Muscle layer of duodenum (tissue), 2 donors: ENCODE results near the gene ANKHD1.

Source experiments
- H3K27ac ChIP-seq: one replicate; pipeline ENCODE4 v1.7.0; 2013; ENCODE audit warnings: mild to moderate bottlenecking, low read length
- H3K27me3 ChIP-seq: one replicate; pipeline ENCODE4 v1.7.0; 2013; ENCODE audit warnings: low read depth, mild to moderate bottlenecking, control low read depth, low read length
- H3K36me3 ChIP-seq, 2 donors: one replicate each; pipeline ENCODE4 v1.7.0; 2013; ENCODE audit warnings: low read length in 2 of 2, control low read depth in 1 of 2, mild to moderate bottlenecking in 1 of 2; ENCODE audit not compliant: insufficient read depth in 2 of 2, control insufficient read depth in 1 of 2
- H3K4me1 ChIP-seq, 2 donors: one replicate each; pipeline ENCODE4 v1.7.0; 2013; ENCODE audit warnings: low read length in 2 of 2, mild to moderate bottlenecking in 2 of 2, control low read depth in 1 of 2, moderate library complexity in 1 of 2; ENCODE audit not compliant: insufficient read depth in 2 of 2, control insufficient read depth in 1 of 2
- H3K4me3 ChIP-seq, 2 donors: one replicate each; pipeline ENCODE4 v1.7.0; 2013; ENCODE audit warnings: low read length in 2 of 2, low read depth in 1 of 2, mild to moderate bottlenecking in 1 of 2
- H3K9me3 ChIP-seq, 2 donors: one replicate each; pipeline ENCODE4 v1.7.0; 2013; ENCODE audit warnings: low read length in 2 of 2, control low read depth in 1 of 2, mild to moderate bottlenecking in 1 of 2; ENCODE audit not compliant: control insufficient read depth in 1 of 2
- donor health status: healthy.

The ANKHD1 gene

DNA sequence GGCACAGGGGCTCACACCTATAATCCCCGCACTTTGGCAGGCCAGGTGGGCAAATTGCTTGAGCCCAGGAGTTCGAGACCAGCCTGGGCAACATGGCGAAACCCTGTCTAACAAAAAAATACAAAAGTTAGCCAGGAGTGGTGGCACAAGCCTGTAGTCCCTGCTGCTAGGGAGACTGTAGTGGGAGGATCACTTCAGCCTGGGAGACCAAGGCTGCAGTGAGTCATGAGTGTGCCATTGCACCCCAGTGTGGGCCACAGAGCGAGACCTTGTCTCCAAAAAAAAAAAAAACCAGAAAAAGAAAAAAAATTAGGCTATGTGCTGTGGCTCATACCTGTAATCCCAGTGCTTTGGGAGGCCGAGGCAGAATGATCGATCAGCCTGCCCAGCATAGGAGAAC, 87.3 kb downstream of the ANKHD1 start:
- Histone ChIP-seq H3K27ac (no peak overlapping the region), H3K4me3 (no peak overlapping the region), H3K4me1 (no peaks in the 10 kb centered on the region), H3K36me3 (peaks cover 22 to 36% of the 10 kb centered on the region in 2 donors), H3K27me3 (no peaks in the 10 kb centered on the region), H3K9me3 (no peaks in the 10 kb centered on the region)

DNA sequence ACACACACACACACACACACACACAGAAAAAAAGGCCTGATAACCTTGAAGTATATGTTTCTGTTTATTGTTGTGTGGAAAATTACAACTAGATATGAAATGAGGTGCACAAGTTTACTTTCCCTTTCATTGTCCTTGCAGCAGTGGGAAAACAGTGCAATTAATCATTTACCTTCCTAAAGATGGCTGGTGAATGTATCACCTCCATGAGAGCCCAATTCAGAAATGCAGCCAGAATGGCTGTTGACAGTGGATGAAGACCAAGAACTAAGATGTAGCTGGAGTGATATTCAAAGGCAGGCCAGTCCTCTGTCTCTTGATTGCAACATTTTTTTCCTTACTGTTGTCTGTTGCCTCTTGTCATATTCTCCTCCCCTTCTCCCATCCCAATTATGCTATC, 96.3 kb downstream of the ANKHD1 start:
- no peak overlapping the region for H3K27ac ChIP-seq
- H3K27me3 ChIP-seq: no peaks in the 10 kb centered on the region
- no peaks in the 10 kb centered on the region for H3K9me3 ChIP-seq
- H3K4me3 ChIP-seq: no peak overlapping the region
- peaks cover 19 to 23% of the 10 kb centered on the region in 2 donors for H3K36me3 ChIP-seq
- no peaks in the 10 kb centered on the region for H3K4me1 ChIP-seq

DNA sequence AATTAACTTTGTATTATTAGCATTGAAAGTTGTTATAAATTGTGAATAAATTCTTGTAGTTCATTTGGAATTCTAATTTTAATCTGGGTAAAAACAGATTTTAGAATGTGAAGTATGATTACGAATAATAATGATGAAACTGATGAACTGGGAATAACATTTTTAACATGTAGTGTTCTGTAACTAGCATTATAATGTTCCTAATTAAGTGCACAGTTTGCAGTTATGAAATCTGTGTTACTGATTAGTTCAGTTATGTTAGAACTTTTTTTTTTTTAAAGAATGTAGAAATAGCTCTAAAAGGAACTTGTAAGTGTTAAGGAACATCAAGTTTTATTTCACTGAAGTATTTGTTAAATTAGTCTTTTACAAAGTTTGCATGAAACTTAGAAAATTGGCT, 97.0 kb downstream of the ANKHD1 start:
- no peaks in the 10 kb centered on the region for H3K9me3 ChIP-seq
- no peak overlapping the region for H3K27ac ChIP-seq
- no peaks in the 10 kb centered on the region for H3K27me3 ChIP-seq
- peaks cover 16 to 23% of the 10 kb centered on the region in 2 donors for H3K36me3 ChIP-seq
- no peak overlapping the region for H3K4me3 ChIP-seq
- no peaks in the 10 kb centered on the region for H3K4me1 ChIP-seq

DNA sequence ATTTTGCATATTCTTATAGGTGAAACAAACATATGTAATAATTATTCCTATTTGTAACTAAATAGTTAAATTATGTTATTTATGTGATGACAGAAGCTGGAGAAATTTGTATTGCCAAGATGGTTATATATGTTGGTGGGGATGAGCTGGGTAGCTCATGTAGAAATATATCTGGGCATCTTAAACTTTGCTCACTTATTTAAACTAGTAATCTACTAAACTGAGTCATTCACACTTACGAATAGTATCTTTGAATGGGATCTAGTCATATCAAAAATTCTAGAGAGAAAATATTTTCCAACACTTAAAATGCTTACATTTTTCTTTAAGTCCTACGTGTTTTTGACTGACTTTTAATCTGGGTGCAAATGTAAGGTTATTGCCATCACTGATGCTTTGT, 101.2 kb downstream of the ANKHD1 start:
- Histone ChIP-seq H3K4me3 (no peak overlapping the region), H3K27ac (no peak overlapping the region), H3K4me1 (no peaks in the 10 kb centered on the region), H3K27me3 (no peaks in the 10 kb centered on the region), H3K36me3 (peaks cover 30 to 37% of the 10 kb centered on the region in 2 donors), H3K9me3 (no peaks in the 10 kb centered on the region)

DNA sequence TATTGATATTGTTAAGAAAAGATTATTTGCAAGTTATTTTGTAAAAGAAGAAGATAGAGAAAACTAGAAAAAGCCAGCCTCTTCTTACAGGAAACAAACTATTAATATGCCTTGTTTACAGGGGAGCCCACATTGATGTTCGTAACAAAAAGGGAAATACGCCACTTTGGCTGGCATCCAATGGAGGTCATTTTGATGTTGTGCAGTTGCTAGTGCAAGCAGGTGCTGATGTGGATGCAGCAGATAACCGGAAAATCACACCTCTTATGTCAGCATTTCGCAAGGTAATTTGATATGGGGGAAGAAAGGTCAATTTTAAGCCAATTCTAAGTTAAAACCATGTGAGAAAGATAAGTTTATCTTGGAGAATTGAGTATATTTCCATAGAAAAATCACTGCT, 108.3 kb downstream of the ANKHD1 start:
- Histone ChIP-seq H3K36me3 (peaks cover 53 to 77% of the 10 kb centered on the region in 2 donors), H3K4me1 (no peaks in the 10 kb centered on the region), H3K9me3 (no peaks in the 10 kb centered on the region), H3K27me3 (no peaks in the 10 kb centered on the region), H3K27ac (no peak overlapping the region), H3K4me3 (no peak overlapping the region)

DNA sequence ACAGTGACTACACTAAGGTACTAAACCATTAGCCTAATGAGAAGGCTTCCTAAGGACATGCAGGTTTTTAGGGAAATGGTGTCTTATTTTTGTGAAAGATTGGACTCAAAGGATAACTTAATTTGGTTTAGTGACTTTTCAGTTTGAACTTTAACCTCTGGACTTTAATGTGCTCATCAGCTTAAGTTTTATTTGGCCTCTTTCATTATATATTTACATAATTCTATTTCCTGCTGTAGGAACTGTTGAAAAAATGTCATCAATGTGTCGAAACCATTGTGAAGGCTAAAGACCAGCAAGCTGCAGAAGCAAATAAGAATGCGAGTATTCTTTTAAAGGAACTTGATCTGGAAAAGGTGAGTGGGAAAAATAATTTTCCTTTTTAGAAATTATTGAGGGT, 111.5 kb downstream of the ANKHD1 start:
- H3K27ac ChIP-seq: no peak overlapping the region
- H3K27me3 ChIP-seq: no peaks in the 10 kb centered on the region
- H3K4me3 ChIP-seq: no peak overlapping the region
- no peaks in the 10 kb centered on the region for H3K9me3 ChIP-seq
- no peaks in the 10 kb centered on the region for H3K4me1 ChIP-seq
- H3K36me3 ChIP-seq: peaks cover 26 to 57% of the 10 kb centered on the region in 2 donors

DNA sequence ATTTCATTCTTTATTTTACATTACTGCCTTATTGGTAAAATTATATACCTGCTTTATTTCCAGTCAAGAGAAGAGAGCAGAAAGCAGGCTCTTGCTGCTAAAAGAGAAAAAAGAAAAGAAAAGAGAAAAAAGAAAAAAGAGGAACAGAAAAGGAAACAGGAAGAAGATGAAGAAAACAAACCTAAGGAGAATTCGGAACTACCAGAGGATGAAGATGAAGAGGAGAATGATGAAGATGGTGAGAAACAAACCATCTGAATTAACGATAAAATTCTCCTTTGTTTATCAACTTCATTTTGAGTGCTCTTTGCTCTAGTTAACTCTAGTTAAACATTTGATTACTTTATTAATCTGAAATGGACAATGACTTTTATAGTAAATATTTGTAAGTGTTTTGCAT, 122.4 kb downstream of the ANKHD1 start:
- Histone ChIP-seq H3K4me3 (no peak overlapping the region), H3K9me3 (no peaks in the 10 kb centered on the region), H3K27ac (no peak overlapping the region), H3K4me1 (no peaks in the 10 kb centered on the region), H3K36me3 (peaks cover 40 to 43% of the 10 kb centered on the region in 2 donors), H3K27me3 (no peaks in the 10 kb centered on the region)

DNA sequence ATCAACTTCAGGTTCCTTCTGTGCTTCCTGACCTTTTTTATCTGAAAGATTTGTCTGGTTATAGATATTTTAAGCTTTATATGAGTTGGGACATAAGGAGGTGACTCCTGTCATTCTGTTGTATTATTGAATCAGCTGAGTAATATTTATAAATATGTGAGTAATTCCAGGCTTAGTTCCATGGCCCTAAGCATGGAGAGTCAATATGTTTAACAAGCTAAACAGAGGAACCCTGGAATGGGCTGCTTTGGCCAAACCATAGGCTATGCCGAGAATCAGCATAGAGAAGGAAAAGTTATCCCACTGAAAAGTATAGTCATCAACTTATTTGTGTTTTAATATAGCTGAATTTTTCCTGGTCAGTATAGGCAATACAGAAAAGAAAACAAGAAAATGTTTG, 138.6 kb downstream of the ANKHD1 start:
- H3K4me3 ChIP-seq: no peak overlapping the region
- H3K4me1 ChIP-seq: no peaks in the 10 kb centered on the region
- peaks cover 52 to 72% of the 10 kb centered on the region in 2 donors for H3K36me3 ChIP-seq
- H3K27me3 ChIP-seq: no peaks in the 10 kb centered on the region
- H3K27ac ChIP-seq: no peak overlapping the region
- no peaks in the 10 kb centered on the region for H3K9me3 ChIP-seq

DNA sequence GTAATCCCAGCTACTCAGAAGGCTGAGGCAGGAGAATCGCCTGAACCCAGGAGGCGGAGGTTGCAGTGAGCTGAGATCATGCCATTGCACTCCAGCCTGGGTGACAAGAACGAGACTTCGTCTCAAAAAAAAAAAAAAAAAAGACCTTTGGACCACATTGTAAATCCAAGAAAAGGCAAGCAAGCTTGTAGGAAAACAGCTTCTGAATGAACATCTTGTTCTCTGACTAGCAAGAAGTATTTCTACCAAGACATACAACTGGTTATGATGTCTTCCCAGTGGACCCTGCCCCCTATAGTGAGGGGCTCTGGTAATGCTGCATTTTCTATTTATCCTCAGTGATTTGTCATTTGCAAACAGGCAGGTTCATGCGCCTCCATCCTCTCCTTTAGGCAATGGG, 141.3 kb downstream of the ANKHD1 start:
- H3K9me3 ChIP-seq: no peaks in the 10 kb centered on the region
- H3K4me1 ChIP-seq: peaks cover 11 to 13% of the 10 kb centered on the region in 2 donors
- peak overlapping the region; percentile 34 for H3K27ac ChIP-seq
- no peak overlapping the region for H3K4me3 ChIP-seq
- no peaks in the 10 kb centered on the region for H3K27me3 ChIP-seq
- H3K36me3 ChIP-seq: peaks cover 44 to 60% of the 10 kb centered on the region in 2 donors

DNA sequence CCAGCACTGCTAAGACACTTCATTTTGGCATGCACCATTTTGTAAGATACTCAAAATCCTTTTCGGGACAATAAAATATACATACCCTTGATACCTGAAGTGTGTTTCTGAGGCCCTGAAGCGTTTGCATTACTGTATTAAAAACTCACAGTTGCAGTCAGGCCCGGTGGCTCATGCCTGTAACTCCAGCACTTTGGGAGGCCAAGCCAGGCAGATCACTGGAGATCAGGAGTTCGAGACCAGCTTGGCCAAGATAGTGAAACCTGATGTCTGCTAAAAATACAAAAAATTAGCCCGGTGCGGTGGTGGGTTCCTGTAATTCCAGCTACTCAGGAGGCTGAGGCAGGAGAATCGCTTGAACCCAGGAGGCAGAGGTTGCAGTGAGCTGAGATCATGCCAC, 143.4 kb downstream of the ANKHD1 start:
- H3K36me3 ChIP-seq: peaks cover 29 to 48% of the 10 kb centered on the region in 2 donors
- H3K27me3 ChIP-seq: no peaks in the 10 kb centered on the region
- H3K4me3 ChIP-seq: no peak overlapping the region
- H3K9me3 ChIP-seq: no peaks in the 10 kb centered on the region
- H3K27ac ChIP-seq: no peak overlapping the region
- H3K4me1 ChIP-seq: peaks cover 30 to 33% of the 10 kb centered on the region in 2 donors

DNA sequence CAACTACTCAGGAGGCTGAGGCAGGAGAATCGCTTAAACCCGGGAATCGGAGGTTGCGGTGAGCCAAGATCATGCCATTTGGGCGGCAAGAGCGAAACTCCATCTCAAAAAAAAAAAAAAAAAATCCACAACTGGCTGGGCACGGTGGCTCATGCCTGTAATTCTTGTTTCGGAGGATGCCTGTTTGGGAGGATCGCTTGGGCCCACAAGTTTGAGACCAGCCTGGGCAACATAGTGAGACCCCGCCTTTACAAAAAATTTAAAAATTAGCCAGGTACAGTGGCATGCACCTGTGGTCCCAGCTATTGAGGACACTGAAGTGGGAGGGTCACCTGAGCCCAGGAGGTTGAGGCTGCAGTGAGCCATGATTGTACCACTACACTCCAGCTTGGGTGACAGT, 144.0 kb downstream of the ANKHD1 start:
- Histone ChIP-seq H3K36me3 (peaks cover 29 to 48% of the 10 kb centered on the region in 2 donors), H3K27ac (no peak overlapping the region), H3K4me3 (no peak overlapping the region), H3K27me3 (no peaks in the 10 kb centered on the region), H3K4me1 (peaks cover 30 to 34% of the 10 kb centered on the region in 2 donors), H3K9me3 (no peaks in the 10 kb centered on the region)

DNA sequence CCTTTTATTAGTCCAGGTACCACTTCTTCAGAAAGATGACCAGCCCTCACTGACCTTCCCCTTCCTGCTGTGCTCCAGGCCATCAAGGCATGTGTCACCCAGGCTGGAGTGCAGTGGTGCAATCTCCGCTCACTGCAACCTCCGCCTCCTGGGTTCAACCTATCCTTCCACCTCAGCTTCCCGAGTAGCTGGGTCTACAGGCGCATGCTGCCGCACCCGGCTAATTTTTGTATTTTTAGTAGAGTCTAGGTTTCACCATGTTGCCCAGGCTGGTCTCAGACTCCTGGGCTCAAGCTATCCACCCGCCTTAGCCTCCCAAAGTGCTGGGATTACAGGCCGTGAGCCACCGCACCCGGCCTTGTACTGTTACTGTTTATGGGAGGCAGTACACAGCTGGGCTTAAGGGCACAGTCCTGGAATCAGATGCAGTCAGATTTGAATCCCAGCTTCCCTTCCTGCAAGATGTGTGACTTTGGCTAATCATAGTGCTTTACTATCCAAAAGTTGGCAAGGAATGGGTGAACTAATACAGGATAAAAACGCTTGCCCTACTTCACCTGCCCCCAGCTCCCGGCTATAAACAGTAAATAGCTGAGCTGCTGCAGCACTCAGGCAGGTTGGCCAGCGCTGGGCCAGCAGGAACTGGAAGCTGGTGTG, 145.3 kb downstream of the ANKHD1 start:
- peaks cover 32 to 55% of the 10 kb centered on the region in 2 donors for H3K36me3 ChIP-seq

More for the DNA sequence above, 145.3 kb downstream of the ANKHD1 start:
- Histone ChIP-seq H3K27ac (peak overlapping the region; percentile 94), H3K4me3 (peak overlapping the region in 1 of 2 donors; percentile 65), H3K4me1 (peaks cover 30 to 34% of the 10 kb centered on the region in 2 donors), H3K9me3 (no peaks in the 10 kb centered on the region), H3K27me3 (no peaks in the 10 kb centered on the region)
